MM.1S (cell line): ENCODE data around the gene CDCA4.

ENCODE experiments used
- DNase-seq: peaks from one replicate; pipeline ENCODE4 v3.0.0-alpha.2; 2015
- H2AFZ ChIP-seq: fragments of 300-600 bp; sonication (generic); 2 replicates; pipeline ENCODE4 v1.6.0; 2016; ENCODE audit warnings: antibody characterized with exemption, low read length
- H3F3A ChIP-seq: fragments of 300-600 bp; sonication (generic); 2 replicates; pipeline ENCODE4 v1.6.1; 2016; ENCODE audit warnings: mild to moderate bottlenecking, antibody characterized with exemption, low read length, moderate library complexity, mixed read lengths; ENCODE audit not compliant: insufficient read depth
- H3K27ac ChIP-seq: fragments of 300-600 bp; sonication (generic); 2 replicates; pipeline ENCODE4 v1.5.1; 2016; ENCODE audit warnings: mild to moderate bottlenecking, low read length
- H3K27me3 ChIP-seq: fragments of 300-600 bp; sonication (generic); replicated peaks from 2 replicates; pipeline ENCODE4 v1.6.0; 2016; ENCODE audit warnings: low read length; ENCODE audit not compliant: insufficient read depth
- H3K36me3 ChIP-seq: fragments of 300-600 bp; sonication (generic); replicated peaks from 2 replicates; pipeline ENCODE4 v1.6.1; 2016; ENCODE audit warnings: mild to moderate bottlenecking, low read length, mixed read lengths; ENCODE audit not compliant: insufficient read depth
- H3K4me1 ChIP-seq: fragments of 300-600 bp; sonication (generic); 2 replicates; pipeline ENCODE4 v1.6.1; 2016; ENCODE audit warnings: low read length, mixed read lengths
- H3K4me2 ChIP-seq: fragments of 300-600 bp; sonication (generic); 2 replicates; pipeline ENCODE4 v1.6.0; 2016; ENCODE audit warnings: low read depth, low read length
- H3K4me3 ChIP-seq: fragments of 300-600 bp; sonication (generic); 2 replicates; pipeline ENCODE4 v1.5.1; 2016; ENCODE audit warnings: low read length, mixed read lengths
- H3K79me2 ChIP-seq: fragments of 300-600 bp; sonication (generic); 2 replicates; pipeline ENCODE4 v1.6.1; 2016; ENCODE audit warnings: mixed run types, low read length, mixed read lengths
- H3K9ac ChIP-seq: fragments of 300-600 bp; sonication (generic); 2 replicates; pipeline ENCODE4 v1.6.1; 2016; ENCODE audit warnings: low read length, mixed read lengths
- H3K9me2 ChIP-seq: fragments of 300-600 bp; sonication (generic); replicated peaks from 2 replicates; pipeline ENCODE4 v1.6.1; 2016; ENCODE audit warnings: mild to moderate bottlenecking, low read length, mixed read lengths; ENCODE audit not compliant: insufficient read depth
- H3K9me3 ChIP-seq: fragments of 300-600 bp; sonication (generic); replicated peaks from 2 replicates; pipeline ENCODE4 v1.6.1; 2016; ENCODE audit warnings: mild to moderate bottlenecking, low read length, mixed read lengths; ENCODE audit not compliant: insufficient read depth
- H4K20me1 ChIP-seq: fragments of 300-600 bp; sonication (generic); 2 replicates; pipeline ENCODE4 v1.6.1; 2016; ENCODE audit warnings: mild to moderate bottlenecking, low read length, moderate library complexity, mixed read lengths; ENCODE audit not compliant: insufficient read depth
- EZH2 ChIP-seq: fragments of 300-600 bp; sonication (generic); optimal IDR thresholded peaks from 2 replicates; pipeline ENCODE3; 2017; ENCODE audit warnings: low read depth, mild to moderate bottlenecking, antibody characterized with exemption, low read length, mixed read lengths
- EZH2phosphoT487 ChIP-seq: fragments of 300-600 bp; sonication (generic); IDR thresholded peaks from 2 replicates; pipeline ENCODE4 v1.6.1; 2018; ENCODE audit warnings: antibody characterized with exemption, low read length
- TF ChIP-seq, protein P1 (sequence below): fragments of 300-600 bp; sonication (generic); IDR thresholded peaks from 2 replicates; pipeline ENCODE4 v1.5.1; 2016; ENCODE audit warnings: antibody characterized with exemption, low read length, mixed read lengths

CDCA4 gene

DNA sequence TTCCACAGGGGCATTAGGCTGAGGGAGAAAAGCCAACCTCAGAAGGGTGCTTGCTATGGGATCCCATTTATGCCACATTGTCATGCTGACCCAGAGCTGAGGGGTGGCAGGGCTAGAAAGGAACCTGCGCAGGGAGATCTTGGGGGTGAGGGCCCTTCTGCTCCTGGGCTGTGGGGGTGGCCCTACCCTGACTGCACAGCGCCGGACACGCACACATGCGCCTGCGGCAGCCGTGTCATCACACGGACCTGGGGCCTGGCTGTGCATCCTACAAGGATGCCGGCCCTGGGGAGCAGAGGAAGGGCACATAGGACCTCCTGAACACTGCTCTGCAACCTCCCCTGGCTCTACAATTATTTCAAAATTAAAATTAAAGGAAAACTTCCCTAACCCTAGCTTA is 6.9 kb downstream of the CDCA4 start:
- Histone ChIP-seq H3K27ac (no peak overlapping the region), H4K20me1 (peaks cover 39% of the 10 kb centered on the region), H3F3A (no peaks in the 10 kb centered on the region), H3K79me2 (peaks cover 94% of the 10 kb centered on the region), H3K27me3 (no peaks in the 10 kb centered on the region), H3K4me2 (no peak overlapping the region), H2AFZ (no peak overlapping the region), H3K9me2 (no peaks in the 10 kb centered on the region), H3K36me3 (no peaks in the 10 kb centered on the region; the same call in 1 of the 2 replicates), H3K4me3 (no peak overlapping the region), H3K9me3 (no peaks in the 10 kb centered on the region), H3K9ac (no peak overlapping the region), H3K4me1 (peaks cover 10% of the 10 kb centered on the region)
- no peak for DNase-seq
- TF ChIP-seq, protein P1, sequence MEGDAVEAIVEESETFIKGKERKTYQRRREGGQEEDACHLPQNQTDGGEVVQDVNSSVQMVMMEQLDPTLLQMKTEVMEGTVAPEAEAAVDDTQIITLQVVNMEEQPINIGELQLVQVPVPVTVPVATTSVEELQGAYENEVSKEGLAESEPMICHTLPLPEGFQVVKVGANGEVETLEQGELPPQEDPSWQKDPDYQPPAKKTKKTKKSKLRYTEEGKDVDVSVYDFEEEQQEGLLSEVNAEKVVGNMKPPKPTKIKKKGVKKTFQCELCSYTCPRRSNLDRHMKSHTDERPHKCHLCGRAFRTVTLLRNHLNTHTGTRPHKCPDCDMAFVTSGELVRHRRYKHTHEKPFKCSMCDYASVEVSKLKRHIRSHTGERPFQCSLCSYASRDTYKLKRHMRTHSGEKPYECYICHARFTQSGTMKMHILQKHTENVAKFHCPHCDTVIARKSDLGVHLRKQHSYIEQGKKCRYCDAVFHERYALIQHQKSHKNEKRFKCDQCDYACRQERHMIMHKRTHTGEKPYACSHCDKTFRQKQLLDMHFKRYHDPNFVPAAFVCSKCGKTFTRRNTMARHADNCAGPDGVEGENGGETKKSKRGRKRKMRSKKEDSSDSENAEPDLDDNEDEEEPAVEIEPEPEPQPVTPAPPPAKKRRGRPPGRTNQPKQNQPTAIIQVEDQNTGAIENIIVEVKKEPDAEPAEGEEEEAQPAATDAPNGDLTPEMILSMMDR: no peak
- TF ChIP-seq EZH2phosphoT487: no peak
- no peak for TF ChIP-seq EZH2

GRCh38 chr14:105013150-105013785 is 7.6 kb downstream of the CDCA4 start:
- no peak overlapping the region for H3K27ac ChIP-seq

GRCh38 chr14:105012171-105012985 is 8.5 kb downstream of the CDCA4 start:
- H4K20me1 ChIP-seq: peaks cover 36% of the 10 kb centered on the region
- no peak overlapping the region for H2AFZ ChIP-seq
- no peak overlapping the region for H3K27ac ChIP-seq
- H3K36me3 ChIP-seq: no peaks in the 10 kb centered on the region; the same call in 1 of the 2 replicates
- peaks cover 77% of the 10 kb centered on the region for H3K79me2 ChIP-seq
- H3K4me1 ChIP-seq: no peaks in the 10 kb centered on the region
- H3K4me3 ChIP-seq: no peak overlapping the region
- H3K27me3 ChIP-seq: no peaks in the 10 kb centered on the region
- no peak for DNase-seq
- no peaks in the 10 kb centered on the region for H3K9me2 ChIP-seq
- no peaks in the 10 kb centered on the region for H3K9me3 ChIP-seq
- TF ChIP-seq EZH2 (no peak), EZH2phosphoT487 (no peak)
- TF ChIP-seq, protein P1: no peak
- H3F3A ChIP-seq: no peaks in the 10 kb centered on the region
- no peak overlapping the region for H3K9ac ChIP-seq
- no peak overlapping the region for H3K4me2 ChIP-seq

More at GRCh38 chr14:105013150-105013785, 7.6 kb downstream of the CDCA4 start:
- peaks cover 86% of the 10 kb centered on the region for H3K79me2 ChIP-seq
- no peaks in the 10 kb centered on the region for H3K9me2 ChIP-seq
- H3K27me3 ChIP-seq: no peaks in the 10 kb centered on the region
- no peak overlapping the region for H3K4me3 ChIP-seq
- peaks cover 36% of the 10 kb centered on the region for H4K20me1 ChIP-seq
- TF ChIP-seq EZH2phosphoT487 (no peak), EZH2 (no peak)
- TF ChIP-seq, protein P1: no peak
- H3K9ac ChIP-seq: no peak overlapping the region
- H3K36me3 ChIP-seq: no peaks in the 10 kb centered on the region; the same call in 1 of the 2 replicates
- DNase-seq: no peak
- H3K4me1 ChIP-seq: peaks cover 6% of the 10 kb centered on the region
- no peaks in the 10 kb centered on the region for H3K9me3 ChIP-seq
- H3K4me2 ChIP-seq: no peak overlapping the region
- H3F3A ChIP-seq: no peaks in the 10 kb centered on the region
- no peak overlapping the region for H2AFZ ChIP-seq
